ENCODE measurements around the gene CROCC.

CROCC gene

DNA sequence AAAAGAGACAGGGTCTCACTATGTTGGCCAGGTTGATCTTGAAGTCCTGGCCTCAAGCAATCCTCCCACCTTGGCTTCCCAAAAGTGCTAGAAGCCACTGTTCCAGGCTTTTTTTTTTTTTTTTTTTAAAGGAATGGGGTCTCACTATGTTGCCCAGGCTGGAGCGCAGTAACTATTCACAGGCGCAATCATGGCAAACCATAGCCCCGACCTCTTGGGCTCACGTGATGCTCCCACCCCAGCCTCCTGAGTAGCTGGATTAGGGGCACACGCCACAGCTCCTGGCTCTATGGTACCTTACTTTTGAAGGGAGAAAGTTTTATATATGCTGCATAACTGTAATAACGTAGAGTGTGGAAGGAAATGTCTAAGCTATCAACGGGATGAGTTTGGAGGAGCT lies 95.7 kb downstream of the CROCC start:
- no peak for TF ChIP-seq CTCF (IDR thresholded peaks at IDR 0.05; ENCODE audit: low read depth, low read length)
- Histone ChIP-seq H3K36me3 (peaks cover 14% of the 10 kb centered on the region), H3K4me1 (no peaks in the 10 kb centered on the region), H3K9me3 (no peaks in the 10 kb centered on the region), H3K4me3 (ENCODE audit: low read depth, low read length) (no peak overlapping the region), H3K27me3 (no peaks in the 10 kb centered on the region)
- DNase-seq = no peak

GRCh38 chr1:17018849-17019248 lies 97.1 kb downstream of the CROCC start:
- Histone ChIP-seq H3K4me1 (no peaks in the 10 kb centered on the region), H3K4me3 (ENCODE audit: low read depth, low read length) (no peak overlapping the region), H3K27me3 (no peaks in the 10 kb centered on the region), H3K9me3 (no peaks in the 10 kb centered on the region), H3K36me3 (peaks cover 21% of the 10 kb centered on the region)
- no peak for TF ChIP-seq CTCF (IDR thresholded peaks at IDR 0.05; ENCODE audit: low read depth, low read length)
- DNase-seq = no peak

DNA sequence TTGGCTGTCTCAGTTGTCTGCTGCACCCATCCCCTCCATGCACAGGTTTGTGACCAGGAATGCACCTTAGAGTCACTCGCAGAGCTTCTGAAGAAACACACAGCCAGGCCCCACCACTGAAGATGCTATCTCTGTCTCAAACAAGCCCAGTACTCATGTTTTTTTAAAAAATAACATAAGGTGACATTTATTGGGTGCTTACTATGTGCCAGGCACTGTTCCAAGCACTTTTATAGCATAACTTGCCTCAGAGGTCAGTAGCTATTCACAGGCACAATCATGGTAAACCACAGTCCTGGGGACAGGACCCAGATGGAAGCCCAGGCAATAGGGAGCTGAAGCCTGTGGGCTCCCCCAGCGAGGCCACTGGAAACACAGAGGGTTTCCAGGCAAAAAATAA lies 98.8 kb downstream of the CROCC start:
- H3K4me3 ChIP-seq (ENCODE audit: low read depth, low read length) = no peak overlapping the region
- H3K36me3 ChIP-seq = peaks cover 21% of the 10 kb centered on the region
- DNase-seq = no peak
- TF ChIP-seq CTCF (IDR thresholded peaks at IDR 0.05; ENCODE audit: low read depth, low read length) = no peak
- no peaks in the 10 kb centered on the region for H3K9me3 ChIP-seq
- no peaks in the 10 kb centered on the region for H3K27me3 ChIP-seq
- no peaks in the 10 kb centered on the region for H3K4me1 ChIP-seq

DNA sequence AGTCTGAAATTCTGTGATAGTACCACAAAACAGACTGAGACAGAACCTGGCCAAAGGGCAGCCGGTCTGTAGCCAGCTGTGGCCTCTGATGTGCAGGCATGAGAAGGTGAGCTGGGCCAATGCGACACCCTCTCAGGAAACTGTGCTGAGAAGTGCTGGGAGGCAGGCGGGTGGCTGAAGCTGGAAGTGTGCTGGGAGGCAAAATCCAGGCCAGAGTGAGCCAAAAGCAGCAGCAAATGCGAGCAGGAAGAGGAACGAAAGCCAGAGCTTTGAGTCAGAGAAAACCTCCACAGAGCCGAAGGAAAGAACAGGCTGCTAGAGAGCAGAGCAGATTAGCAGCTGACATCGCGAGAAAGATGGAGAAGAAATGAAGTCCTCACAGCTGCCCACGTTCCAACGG lies 100.2 kb downstream of the CROCC start:
- Histone ChIP-seq H3K4me1 (no peaks in the 10 kb centered on the region), H3K27me3 (no peaks in the 10 kb centered on the region), H3K36me3 (peaks cover 21% of the 10 kb centered on the region), H3K4me3 (ENCODE audit: low read depth, low read length) (no peak overlapping the region), H3K9me3 (no peaks in the 10 kb centered on the region)
- TF ChIP-seq CTCF (IDR thresholded peaks at IDR 0.05; ENCODE audit: low read depth, low read length) = no peak
- DNase-seq = no peak
